Cardiac muscle cell (in vitro differentiated cells and primary cell): ENCODE data around the gene ITPRIP. TPM values are rescaled to one million over a fixed set of nuclear protein-coding genes. Genes with fewer than 3 reads are reported as not detected.
A peak's percentile ranks its signal among the peaks of the same experiment; 100 is the strongest.

Experiments used
- DNase-seq, 2 donors: peaks; one replicate each; pipeline versions ENCODE4 v3.0.0 to v3.0.0-alpha.2; 2010 to 2017; ENCODE audit warnings: low read depth in 1 of 2, low spot score in 1 of 2
- H3K27ac ChIP-seq: fragments of 200-600 bp; sonication (generic); 2 replicates; pipeline ENCODE4 v1.5.1; 2016
- H3K27me3 ChIP-seq: fragments of 200-600 bp; sonication (generic); 2 replicates; pipeline ENCODE4 v1.6.0; 2016; ENCODE audit warnings: control low read depth
- H3K36me3 ChIP-seq: fragments of 200-600 bp; sonication (generic); 2 replicates; pipeline ENCODE4 v1.5.1; 2016; ENCODE audit warnings: control low read depth
- H3K4me1 ChIP-seq: fragments of 200-600 bp; sonication (generic); 2 replicates; pipeline ENCODE4 v1.8.1; 2017; ENCODE audit warnings: low read depth, mild to moderate bottlenecking, mixed run types
- H3K4me3 ChIP-seq: fragments of 200-600 bp; sonication (generic); 2 replicates; pipeline ENCODE4 v1.5.1; 2016; ENCODE audit warnings: mild to moderate bottlenecking
- H3K9me3 ChIP-seq: fragments of 200-600 bp; sonication (generic); 2 replicates; pipeline ENCODE4 v1.5.1; 2017; ENCODE audit warnings: low read depth, mild to moderate bottlenecking, control low read depth
- polyA plus RNA-seq: library from polyadenylated mRNA; unstranded; fragments of >200 nt; fragmentation: Nextera tagmentation; extraction: Ambion mirVana; gene quantifications from 2 replicates; pipeline ENCODE4 v1.2.1, GENCODE V29; 2016
- total RNA-seq: library from RNA; depleted of rRNA; stranded (reverse); fragments of >200 nt; gene quantifications from 2 replicates; pipeline ENCODE4 v1.2.3, GENCODE V29; 2016
- TF ChIP-seq, protein P1 (sequence below): IDR thresholded peaks from 2 replicates; pipeline ENCODE4 v1.5.1; 2012; ENCODE audit warnings: low read depth, mild to moderate bottlenecking, low read length

The ITPRIP gene
- total and polyA plus RNA-seq, 2 experiments from 2014 or later = 19.0 to 20.1 TPM

GRCh38 chr10:104297697-104298660 lies 40.3 kb downstream of the ITPRIP start:
- H3K27me3 ChIP-seq = no peaks in the 10 kb centered on the region
- no peak overlapping the region for H3K27ac ChIP-seq
- TF ChIP-seq, protein P1, sequence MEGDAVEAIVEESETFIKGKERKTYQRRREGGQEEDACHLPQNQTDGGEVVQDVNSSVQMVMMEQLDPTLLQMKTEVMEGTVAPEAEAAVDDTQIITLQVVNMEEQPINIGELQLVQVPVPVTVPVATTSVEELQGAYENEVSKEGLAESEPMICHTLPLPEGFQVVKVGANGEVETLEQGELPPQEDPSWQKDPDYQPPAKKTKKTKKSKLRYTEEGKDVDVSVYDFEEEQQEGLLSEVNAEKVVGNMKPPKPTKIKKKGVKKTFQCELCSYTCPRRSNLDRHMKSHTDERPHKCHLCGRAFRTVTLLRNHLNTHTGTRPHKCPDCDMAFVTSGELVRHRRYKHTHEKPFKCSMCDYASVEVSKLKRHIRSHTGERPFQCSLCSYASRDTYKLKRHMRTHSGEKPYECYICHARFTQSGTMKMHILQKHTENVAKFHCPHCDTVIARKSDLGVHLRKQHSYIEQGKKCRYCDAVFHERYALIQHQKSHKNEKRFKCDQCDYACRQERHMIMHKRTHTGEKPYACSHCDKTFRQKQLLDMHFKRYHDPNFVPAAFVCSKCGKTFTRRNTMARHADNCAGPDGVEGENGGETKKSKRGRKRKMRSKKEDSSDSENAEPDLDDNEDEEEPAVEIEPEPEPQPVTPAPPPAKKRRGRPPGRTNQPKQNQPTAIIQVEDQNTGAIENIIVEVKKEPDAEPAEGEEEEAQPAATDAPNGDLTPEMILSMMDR = peak; percentile 74
- H3K4me1 ChIP-seq = no peaks in the 10 kb centered on the region
- H3K4me3 ChIP-seq = no peak overlapping the region
- H3K9me3 ChIP-seq = no peaks in the 10 kb centered on the region
- DNase-seq = peak; percentile 59 to 61
- H3K36me3 ChIP-seq = no peaks in the 10 kb centered on the region

GRCh38 chr10:104296687-104297436 lies 41.4 kb downstream of the ITPRIP start:
- H3K27ac ChIP-seq = no peak overlapping the region

DNA sequence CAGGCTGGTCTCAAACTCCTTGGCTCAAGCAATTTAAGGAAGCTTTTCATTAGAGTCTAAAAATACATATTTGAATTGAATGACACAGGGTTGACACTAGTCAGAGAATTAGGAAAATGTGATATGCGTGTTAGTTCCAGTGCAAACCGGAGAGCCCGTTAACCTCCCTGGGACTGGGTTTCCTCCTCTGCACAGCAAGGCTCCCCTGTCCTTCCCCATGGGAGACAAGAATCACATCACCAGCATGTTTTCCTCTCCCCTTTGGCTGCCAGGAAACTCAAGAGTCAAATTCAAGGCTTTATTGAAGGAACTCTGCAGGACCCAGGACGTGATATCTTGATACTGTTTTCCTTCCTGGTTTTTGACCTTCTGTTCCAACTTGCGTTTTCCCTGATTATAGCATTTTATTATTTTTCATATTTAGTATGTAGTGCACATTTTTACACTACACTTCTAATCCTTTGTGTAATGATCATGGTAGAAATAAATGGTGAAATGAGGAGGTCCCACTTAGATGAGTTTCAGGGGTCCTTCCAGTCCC lies 44.4 kb downstream of the ITPRIP start:
- no peak overlapping the region for H3K27ac ChIP-seq
- DNase-seq = no peak
- TF ChIP-seq, protein P1 = no peak

More at GRCh38 chr10:104296687-104297436, 41.4 kb downstream of the ITPRIP start:
- no peaks in the 10 kb centered on the region for H3K4me1 ChIP-seq
- DNase-seq = no peak
- H3K27me3 ChIP-seq = no peaks in the 10 kb centered on the region
- TF ChIP-seq, protein P1 = no peak
- H3K4me3 ChIP-seq = no peak overlapping the region
- no peaks in the 10 kb centered on the region for H3K9me3 ChIP-seq
- H3K36me3 ChIP-seq = no peaks in the 10 kb centered on the region

GRCh38 chr10:104293011-104293410 lies 45.3 kb downstream of the ITPRIP start:
- Histone ChIP-seq H3K27me3 (no peaks in the 10 kb centered on the region), H3K36me3 (no peaks in the 10 kb centered on the region), H3K9me3 (no peaks in the 10 kb centered on the region), H3K27ac (no peak overlapping the region), H3K4me1 (no peaks in the 10 kb centered on the region), H3K4me3 (no peak overlapping the region)
- DNase-seq = peak in 1 of 2 donors; percentile 59
- TF ChIP-seq, protein P1 = no peak

More for the DNA sequence above, 44.4 kb downstream of the ITPRIP start:
- no peaks in the 10 kb centered on the region for H3K27me3 ChIP-seq
- H3K4me3 ChIP-seq = no peak overlapping the region
- no peaks in the 10 kb centered on the region for H3K9me3 ChIP-seq
- H3K36me3 ChIP-seq = no peaks in the 10 kb centered on the region
- H3K4me1 ChIP-seq = no peaks in the 10 kb centered on the region

DNA sequence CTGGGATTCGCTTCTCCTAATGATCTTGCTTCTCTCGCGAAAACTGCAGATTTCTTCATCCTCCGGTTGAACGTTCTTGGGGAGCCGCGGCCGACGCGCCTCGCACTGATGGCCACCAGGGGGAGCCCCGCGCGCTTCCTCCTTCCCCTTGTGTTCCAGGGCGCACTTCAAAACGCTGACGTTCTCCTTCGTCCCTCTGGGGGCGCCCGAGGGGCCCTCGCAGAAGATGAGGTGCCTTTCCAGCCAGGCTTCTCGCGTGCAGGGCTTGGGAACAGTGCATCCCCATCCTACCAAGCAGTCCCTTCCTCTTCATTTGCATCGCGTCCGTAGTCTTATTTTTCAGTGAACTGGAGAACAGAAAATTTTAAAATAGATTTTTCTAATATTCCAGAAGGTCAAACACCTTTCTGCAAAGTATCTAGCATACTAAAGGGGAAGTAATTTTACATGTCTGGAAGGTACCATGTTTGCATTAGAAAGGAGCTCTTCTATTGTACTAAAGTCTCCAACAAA lies 46.8 kb downstream of the ITPRIP start:
- Histone ChIP-seq H3K4me3 (no peak overlapping the region), H3K36me3 (no peaks in the 10 kb centered on the region), H3K27me3 (no peaks in the 10 kb centered on the region), H3K9me3 (no peaks in the 10 kb centered on the region), H3K27ac (no peak overlapping the region), H3K4me1 (no peaks in the 10 kb centered on the region)
- TF ChIP-seq, protein P1 = peak; percentile 100
- peak; percentile 93 for DNase-seq
